HG03064 (cell line): ENCODE data around the gene HOXD8.

Experiments
- ATAC-seq: cut with Tn5 transposase; IDR thresholded peaks from one replicate; pipeline ENCODE4 v1.9.1; 2021; ENCODE audit warnings: low read depth; ENCODE audit not compliant: unreplicated experiment

HOXD8 gene

GRCh38 chr2:176114930-176115625 lies 14.4 kb upstream of the HOXD8 start:
- no peak for ATAC-seq

DNA sequence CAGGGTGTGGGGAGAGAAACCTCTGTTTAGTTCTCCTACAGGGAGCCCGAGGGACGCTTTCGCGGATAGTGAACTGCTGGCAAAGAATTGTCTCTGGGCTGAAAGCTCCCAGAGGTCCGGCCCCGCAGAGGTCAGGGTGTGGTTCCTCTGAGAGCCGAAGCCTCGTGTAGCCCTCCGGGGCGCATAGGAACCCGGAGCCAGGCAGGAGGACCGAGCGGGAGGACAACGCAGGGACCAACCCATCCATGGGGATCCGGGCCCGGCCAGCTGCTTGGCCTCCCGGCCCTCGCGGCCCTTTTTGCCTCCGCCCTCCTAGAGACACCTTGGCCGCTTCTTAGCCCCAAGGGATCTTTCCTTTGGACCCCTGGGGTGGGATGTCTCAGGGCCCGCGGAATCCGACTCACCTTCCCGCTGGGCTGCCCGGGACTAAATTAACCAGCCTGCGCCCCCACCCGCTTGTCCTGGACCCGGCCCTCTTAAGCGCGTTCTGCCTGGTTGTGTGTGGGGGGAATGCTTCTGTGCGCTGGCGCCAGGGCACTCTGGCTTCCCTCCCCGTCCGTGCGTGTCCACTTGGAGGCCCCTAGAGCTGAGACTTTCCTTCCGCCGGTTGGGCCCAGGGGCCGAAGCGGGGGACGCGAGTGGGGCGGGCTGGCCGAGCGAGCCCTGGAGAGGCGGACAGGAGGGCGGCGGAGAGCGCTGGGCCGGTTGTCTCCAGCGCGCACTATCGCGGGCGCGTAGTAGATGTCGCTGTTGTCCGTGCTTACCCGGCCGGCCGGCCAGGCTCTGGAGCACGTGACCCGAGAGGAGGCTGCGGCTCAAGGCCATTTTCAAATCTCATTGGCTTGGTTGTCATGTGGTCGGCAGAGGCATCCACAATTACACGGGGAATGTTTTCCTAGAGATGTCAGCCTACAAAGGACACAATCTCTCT lies 13.4 kb upstream of the HOXD8 start, which contains the start of gene HOXD10:
Gene HOXD10, plus strand, starts transcription at position 896 of the 931 bp plus-strand sequence. CDS start 56 bp downstream, outside the sequence.
- no peak for ATAC-seq

- ATAC-seq, result no peak
Measured at GRCh38 chr2:176117162-176117822, 12.2 kb upstream of the HOXD8 start.

GRCh38 chr2:176117823-176118371 lies 11.6 kb upstream of the HOXD8 start:
- ATAC-seq, result no peak

- ATAC-seq, result no peak
Measured at GRCh38 chr2:176118601-176119339, 10.7 kb upstream of the HOXD8 start.

- no peak for ATAC-seq
Measured at GRCh38 chr2:176120364-176121189, 8.9 kb upstream of the HOXD8 start.

- no peak for ATAC-seq
Measured at GRCh38 chr2:176121190-176122051, 8.1 kb upstream of the HOXD8 start.

DNA sequence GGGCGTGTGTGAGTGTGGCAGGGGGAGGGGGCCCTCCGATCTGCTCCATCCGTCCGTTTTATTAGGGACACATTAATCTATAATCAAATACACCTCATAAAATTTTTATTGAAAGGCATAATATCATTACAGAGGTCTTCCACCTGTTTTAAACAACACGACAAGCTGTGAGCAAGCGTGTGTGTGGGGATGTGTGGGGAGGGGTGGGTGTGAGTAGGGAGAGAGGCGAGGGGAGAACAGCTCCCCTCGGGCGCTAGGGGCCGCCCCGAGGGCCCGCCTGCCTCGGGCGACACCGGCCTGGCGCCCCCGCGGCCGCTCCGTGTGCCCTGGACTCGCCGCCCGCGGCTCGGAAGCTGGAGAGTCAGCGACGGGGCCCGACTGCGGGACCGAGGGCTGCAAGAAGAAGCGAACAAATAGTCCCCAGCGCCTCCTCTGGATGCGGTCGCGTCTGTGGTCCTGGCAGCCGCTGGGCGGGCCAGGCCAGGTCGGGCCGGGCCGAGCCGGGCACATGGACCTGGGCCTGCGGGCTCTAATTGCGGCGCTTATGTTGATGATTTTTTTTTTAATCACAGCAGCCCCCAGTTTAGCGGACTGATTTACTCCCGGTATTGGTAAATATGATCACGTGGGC lies 7.3 kb upstream of the HOXD8 start:
- no peak for ATAC-seq

- ATAC-seq, result no peak
Measured at GRCh38 chr2:176122683-176123410, 6.7 kb upstream of the HOXD8 start, which contains the start of gene HOXD9. Gene HOXD9 (plus strand): TSS chr2:176122719. CDS start chr2:176122769, 50 bp downstream.

DNA sequence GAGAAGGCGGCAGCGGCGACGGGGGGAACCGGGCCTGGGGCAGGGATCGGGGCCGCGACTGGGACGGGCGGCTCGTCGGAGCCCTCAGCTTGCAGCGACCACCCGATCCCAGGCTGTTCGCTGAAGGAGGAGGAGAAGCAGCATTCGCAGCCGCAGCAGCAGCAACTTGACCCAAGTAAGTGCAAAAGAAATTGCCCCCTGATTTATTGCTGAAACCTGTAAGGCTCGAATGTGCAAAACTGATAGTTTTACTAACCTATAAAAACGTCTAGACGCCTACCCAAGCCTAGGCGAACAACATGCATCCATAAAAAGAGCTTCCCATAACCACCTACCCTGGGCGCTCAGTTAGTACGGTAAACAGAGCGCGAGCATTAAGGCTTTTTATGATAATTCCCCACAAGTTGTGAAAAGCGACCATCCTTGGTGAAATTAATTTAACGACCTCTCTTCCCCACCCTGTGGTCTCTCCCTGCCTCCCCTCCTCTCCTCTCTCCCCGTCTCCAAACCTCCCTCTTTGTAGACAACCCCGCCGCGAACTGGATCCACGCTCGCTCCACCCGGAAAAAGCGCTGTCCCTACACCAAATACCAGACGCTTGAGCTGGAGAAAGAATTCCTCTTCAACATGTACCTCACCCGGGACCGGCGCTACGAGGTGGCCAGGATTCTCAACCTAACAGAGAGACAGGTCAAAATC lies 5.9 kb upstream of the HOXD8 start:
- no peak for ATAC-seq

GRCh38 chr2:176124110-176124946 lies 5.2 kb upstream of the HOXD8 start:
- no peak for ATAC-seq

GRCh38 chr2:176124947-176125771 lies 4.3 kb upstream of the HOXD8 start:
- ATAC-seq, result no peak

GRCh38 chr2:176125772-176126054 lies 3.8 kb upstream of the HOXD8 start:
- no peak for ATAC-seq

DNA sequence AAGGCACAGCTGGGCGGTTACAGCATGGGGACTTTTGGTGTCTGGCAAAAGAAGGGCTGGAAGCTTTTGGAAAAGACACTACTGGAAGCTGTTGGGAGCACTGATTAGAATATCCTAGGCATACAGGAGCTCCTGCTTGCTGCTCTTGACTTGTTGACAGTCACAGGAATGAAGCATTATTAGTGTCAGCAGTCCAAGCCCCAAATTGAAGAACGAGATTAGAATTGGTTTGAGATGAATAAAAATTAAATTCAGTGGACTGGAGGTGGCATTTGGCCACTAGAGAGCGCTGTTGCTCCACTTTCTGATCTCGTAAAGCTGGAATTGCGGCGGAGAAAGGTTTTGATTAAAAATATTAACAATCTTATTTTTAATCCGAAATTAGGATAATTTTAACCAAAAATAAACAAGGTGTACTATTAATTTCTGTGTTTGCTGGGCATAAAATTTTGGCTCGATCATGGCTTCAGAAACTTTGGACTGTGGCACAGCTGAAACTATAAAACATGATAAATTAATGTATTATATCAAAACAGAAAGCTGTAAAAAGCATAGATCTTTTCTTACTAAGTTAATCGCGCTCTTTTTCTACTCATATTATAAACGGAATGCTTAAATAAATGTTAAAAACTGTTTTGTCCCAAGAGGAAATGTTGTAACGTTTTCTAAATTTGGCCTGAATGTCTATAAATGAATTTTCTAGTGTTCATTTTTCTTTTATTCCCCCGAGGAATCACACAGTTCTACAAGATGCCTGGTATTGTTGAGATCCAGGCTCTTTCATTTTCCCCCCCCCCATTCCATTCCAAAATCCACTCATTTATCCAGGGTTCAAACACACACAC lies 2.4 kb upstream of the HOXD8 start:
- no peak for ATAC-seq
